Measurements from ENCODE around the gene GRIN2C. TPM values are rescaled to one million over a fixed set of nuclear protein-coding genes. Genes with fewer than 3 reads are reported as not detected.
A peak's percentile ranks its signal among the peaks of the same experiment; 100 is the strongest.

GRIN2C gene
- total and polyA plus RNA-seq, 9 of the 15 experiments (the other 6 are each of a cell fraction or from before 2014, with no cell fraction given), result under 0.01 to 0.33 (median 0.10) TPM; not detected in 2

DNA sequence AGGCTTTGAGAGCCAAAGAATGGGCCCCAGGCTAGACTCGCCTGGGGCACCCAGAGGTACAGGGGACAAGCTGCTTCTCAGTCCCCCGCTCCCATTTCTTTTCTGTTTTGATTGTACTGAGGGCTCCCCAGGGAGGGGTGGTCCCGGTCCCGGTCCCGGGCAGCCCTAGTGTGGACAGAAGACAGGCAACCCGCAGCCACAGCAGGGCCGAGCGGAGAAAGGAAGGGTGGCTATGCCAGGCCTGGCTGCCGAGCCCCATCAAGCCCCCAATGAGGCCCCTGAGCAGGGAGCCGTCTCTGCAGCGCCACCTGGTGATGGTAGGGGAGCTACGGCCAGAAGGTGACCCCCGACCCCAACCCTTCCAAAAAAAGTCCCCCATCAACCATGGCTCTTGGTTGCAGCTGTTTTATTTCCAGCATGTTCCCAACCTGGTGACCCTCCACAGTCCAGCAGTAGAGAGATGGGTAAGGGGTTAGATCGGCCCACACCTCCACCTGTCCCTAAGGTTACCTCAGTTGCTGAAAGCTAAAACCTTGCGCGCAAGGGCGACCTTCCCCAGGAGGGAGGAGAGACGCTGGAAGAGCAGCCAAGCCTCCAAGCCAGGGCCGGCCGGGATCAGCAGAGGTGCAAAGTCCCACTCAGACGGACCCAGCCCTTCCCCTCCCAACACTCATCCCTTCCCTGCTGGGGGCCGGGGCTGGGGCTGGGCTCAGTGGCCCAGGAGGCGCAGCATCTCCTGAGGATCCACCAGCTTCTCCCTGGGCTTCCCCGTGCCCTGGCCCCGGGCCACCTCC, 2.6 kb upstream of the GRIN2C start (continued):
- TF ChIP-seq, protein P1, sequence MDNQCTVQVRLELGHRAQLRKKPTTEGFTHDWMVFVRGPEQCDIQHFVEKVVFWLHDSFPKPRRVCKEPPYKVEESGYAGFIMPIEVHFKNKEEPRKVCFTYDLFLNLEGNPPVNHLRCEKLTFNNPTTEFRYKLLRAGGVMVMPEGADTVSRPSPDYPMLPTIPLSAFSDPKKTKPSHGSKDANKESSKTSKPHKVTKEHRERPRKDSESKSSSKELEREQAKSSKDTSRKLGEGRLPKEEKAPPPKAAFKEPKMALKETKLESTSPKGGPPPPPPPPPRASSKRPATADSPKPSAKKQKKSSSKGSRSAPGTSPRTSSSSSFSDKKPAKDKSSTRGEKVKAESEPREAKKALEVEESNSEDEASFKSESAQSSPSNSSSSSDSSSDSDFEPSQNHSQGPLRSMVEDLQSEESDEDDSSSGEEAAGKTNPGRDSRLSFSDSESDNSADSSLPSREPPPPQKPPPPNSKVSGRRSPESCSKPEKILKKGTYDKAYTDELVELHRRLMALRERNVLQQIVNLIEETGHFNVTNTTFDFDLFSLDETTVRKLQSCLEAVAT (IDR thresholded peaks at IDR 0.05), result no peak
- TF ChIP-seq RAD21 (CRISPR knock-in tag; conservative IDR thresholded peaks at IDR 0.05 in 1 of 2, IDR thresholded peaks at IDR 0.05 in 1 of 2) (peak in 1 of 2 experiments; percentile 23; a peak in 1 of 4 replicates), SPI1 (IDR thresholded peaks at IDR 0.05; ENCODE audit: borderline replicate concordance, low read depth, low read length) (no peak), ZBTB7A (IDR thresholded peaks at IDR 0.05; ENCODE audit: borderline replicate concordance, control insufficient read depth, low read depth, low read length) (peak; percentile 82), SMC3 (conservative IDR thresholded peaks at IDR 0.05; ENCODE audit: insufficient read depth, low read depth, low read length) (0 out of 2 replicates have a peak, but pooled peaks have one; percentile 25), TCFL5 (CRISPR knock-in tag; conservative IDR thresholded peaks at IDR 0.05) (no peak), SRSF1 (IDR thresholded peaks at IDR 0.05; ENCODE audit: low read depth, low read length) (no peak), MEIS2 (IDR thresholded peaks at IDR 0.05; ENCODE audit: partially characterized antibody) (no peak)
- TF ChIP-seq, protein P2, sequence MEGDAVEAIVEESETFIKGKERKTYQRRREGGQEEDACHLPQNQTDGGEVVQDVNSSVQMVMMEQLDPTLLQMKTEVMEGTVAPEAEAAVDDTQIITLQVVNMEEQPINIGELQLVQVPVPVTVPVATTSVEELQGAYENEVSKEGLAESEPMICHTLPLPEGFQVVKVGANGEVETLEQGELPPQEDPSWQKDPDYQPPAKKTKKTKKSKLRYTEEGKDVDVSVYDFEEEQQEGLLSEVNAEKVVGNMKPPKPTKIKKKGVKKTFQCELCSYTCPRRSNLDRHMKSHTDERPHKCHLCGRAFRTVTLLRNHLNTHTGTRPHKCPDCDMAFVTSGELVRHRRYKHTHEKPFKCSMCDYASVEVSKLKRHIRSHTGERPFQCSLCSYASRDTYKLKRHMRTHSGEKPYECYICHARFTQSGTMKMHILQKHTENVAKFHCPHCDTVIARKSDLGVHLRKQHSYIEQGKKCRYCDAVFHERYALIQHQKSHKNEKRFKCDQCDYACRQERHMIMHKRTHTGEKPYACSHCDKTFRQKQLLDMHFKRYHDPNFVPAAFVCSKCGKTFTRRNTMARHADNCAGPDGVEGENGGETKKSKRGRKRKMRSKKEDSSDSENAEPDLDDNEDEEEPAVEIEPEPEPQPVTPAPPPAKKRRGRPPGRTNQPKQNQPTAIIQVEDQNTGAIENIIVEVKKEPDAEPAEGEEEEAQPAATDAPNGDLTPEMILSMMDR (IDR thresholded peaks at IDR 0.05 in 2 of 3, conservative IDR thresholded peaks at IDR 0.05 in 1 of 3; ENCODE audit: insufficient read depth in 2 of 3, low read depth in 1 of 3, low read length in 3 of 3), result peak; percentile 52 to 70 (median 66)
- TF ChIP-seq, protein P3, sequence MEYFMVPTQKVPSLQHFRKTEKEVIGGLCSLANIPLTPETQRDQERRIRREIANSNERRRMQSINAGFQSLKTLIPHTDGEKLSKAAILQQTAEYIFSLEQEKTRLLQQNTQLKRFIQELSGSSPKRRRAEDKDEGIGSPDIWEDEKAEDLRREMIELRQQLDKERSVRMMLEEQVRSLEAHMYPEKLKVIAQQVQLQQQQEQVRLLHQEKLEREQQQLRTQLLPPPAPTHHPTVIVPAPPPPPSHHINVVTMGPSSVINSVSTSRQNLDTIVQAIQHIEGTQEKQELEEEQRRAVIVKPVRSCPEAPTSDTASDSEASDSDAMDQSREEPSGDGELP (CRISPR knock-in tag; IDR thresholded peaks at IDR 0.05; ENCODE audit: borderline replicate concordance), result peak; percentile 23; the same call in 1 of the 2 replicates

Data from K562 (cell line).